Activated naive CD8-positive, alpha-beta T cell (primary cell): ENCODE data around the gene ROMO1.

Experiments used
- H3K27ac Mint-ChIP-seq: one replicate; pipeline ENCODE4 v1.8.0; 2021; ENCODE audit warnings: mixed read lengths
- H3K27me3 Mint-ChIP-seq: one replicate; pipeline ENCODE4 v1.8.0; 2021; ENCODE audit warnings: mixed read lengths
- H3K36me3 Mint-ChIP-seq: one replicate; pipeline ENCODE4 v1.8.0; 2021; ENCODE audit warnings: mixed read lengths
- H3K4me1 Mint-ChIP-seq: one replicate; pipeline ENCODE4 v1.8.0; 2021; ENCODE audit warnings: low read depth, mixed read lengths
- H3K4me3 Mint-ChIP-seq: one replicate; pipeline ENCODE4 v1.8.0; 2021; ENCODE audit warnings: mild to moderate bottlenecking, mixed read lengths
- H3K9me3 Mint-ChIP-seq: one replicate; pipeline ENCODE4 v1.8.0; 2021; ENCODE audit warnings: low read depth, mixed read lengths

Gene ROMO1

DNA sequence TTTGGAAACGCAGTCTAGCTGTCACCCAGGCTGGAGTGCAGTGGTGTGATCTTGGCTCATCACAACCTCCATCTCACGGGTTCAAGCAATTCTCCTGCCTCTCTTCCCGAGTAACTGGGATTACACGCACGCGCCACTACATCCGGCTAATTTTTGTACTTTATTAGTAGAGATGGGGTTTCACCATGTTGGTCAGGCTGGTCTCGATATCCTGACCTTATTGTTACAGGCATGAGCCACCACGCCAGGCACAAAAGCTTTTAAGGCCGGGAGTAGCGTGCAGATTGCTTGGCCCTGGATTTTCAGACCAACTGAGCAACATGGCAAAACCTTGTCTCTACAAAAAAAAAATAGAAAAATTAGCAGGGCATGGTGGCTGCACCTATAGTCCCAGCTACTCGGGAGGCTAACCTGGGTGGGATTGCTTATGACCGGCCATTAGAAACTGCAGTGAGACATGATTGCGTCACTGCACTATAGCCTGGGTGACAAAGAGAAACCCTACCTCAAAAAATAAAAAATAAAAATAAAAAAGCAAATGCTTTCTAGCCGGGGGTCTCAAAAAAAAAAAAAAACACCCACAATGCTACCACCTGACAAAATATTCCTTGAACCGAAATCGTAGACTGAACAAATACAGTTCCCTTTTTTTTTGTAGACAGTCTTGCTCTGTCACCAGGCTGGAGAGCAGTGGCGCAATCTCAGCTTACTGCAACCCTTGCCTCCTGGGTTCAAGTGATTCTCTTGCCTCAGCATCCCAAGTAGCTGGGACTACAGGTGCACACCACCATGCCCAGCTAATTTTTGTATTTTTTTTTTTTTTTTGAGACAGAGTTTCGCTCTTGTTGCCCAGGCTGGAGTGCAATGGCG is 27.9 kb downstream of the ROMO1 start:
- Mint-ChIP-seq H3K27me3 (no peaks in the 10 kb centered on the region), H3K9me3 (no peaks in the 10 kb centered on the region), H3K36me3 (peaks cover 6% of the 10 kb centered on the region), H3K27ac (no peak overlapping the region), H3K4me1 (peaks cover 47% of the 10 kb centered on the region), H3K4me3 (no peak overlapping the region)

DNA sequence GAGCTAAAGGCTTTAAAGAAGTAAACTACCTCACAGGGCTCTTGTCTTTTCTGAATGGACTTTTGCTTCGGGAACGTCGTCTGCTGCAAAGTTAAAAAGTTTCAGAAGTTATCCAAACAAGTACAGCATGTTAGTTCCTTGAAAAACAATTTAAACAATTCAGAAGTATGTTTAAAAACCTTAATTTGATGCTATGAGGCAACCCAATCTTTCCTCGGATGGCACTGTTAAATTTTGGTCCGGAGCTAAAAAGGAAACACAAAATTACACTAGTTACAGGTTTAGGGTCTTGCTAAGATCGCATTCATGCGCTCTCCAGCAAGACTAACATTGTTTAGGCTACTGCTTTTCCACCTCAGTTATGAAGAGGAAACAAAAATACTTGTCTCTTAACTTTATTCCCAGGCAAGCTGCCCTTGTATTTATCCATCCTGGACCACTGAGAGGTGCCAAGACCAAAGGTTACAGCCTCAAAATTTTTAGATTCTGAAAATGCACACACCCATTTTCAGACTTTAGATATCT is 30.1 kb downstream of the ROMO1 start:
- peaks cover 6% of the 10 kb centered on the region for H3K36me3 Mint-ChIP-seq
- H3K9me3 Mint-ChIP-seq, result no peaks in the 10 kb centered on the region
- peak overlapping the region; percentile 46 for H3K27ac Mint-ChIP-seq
- no peak overlapping the region for H3K4me3 Mint-ChIP-seq
- H3K4me1 Mint-ChIP-seq, result peaks cover 58% of the 10 kb centered on the region
- no peaks in the 10 kb centered on the region for H3K27me3 Mint-ChIP-seq

DNA sequence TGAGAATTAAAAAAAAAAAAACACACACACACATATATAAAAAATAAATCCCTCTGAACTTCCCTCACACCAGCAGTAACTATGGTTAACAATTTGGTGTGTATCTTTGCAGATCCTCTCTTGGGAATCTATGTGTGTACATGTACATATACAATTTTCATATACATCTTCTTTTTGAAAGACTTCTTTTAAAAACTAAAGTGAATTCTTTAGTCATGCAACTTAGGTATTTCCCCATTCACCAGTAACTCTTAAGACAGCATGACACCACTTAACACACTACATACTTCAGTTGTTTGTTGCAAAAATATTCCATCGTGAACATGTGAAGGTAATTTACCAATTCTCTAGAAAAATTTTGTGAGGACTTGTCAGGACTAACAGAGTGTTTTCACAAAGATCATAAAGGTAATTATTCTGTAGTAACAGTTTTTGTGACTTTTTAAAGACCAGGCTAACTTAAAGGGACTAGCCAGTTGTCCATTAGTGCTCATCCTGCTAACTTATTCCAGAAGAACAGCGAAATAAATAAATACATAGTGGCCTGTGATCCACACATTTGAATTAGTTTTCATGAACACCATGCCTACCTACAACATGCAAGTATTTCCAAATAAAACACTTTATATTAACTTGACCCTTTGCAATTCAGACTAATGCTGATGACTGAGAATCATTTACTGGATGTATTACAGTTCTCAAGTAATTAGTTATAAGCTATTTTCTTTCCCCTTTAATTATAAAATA is 30.8 kb downstream of the ROMO1 start:
- peak overlapping the region; percentile 31 for H3K4me3 Mint-ChIP-seq
- H3K4me1 Mint-ChIP-seq, result peaks cover 60% of the 10 kb centered on the region
- no peaks in the 10 kb centered on the region for H3K27me3 Mint-ChIP-seq
- H3K27ac Mint-ChIP-seq, result peak overlapping the region; percentile 81
- H3K36me3 Mint-ChIP-seq, result peaks cover 6% of the 10 kb centered on the region
- H3K9me3 Mint-ChIP-seq, result no peaks in the 10 kb centered on the region

GRCh38 chr20:35730583-35731468 is 31.6 kb downstream of the ROMO1 start:
- no peaks in the 10 kb centered on the region for H3K9me3 Mint-ChIP-seq
- H3K27me3 Mint-ChIP-seq, result no peaks in the 10 kb centered on the region
- H3K27ac Mint-ChIP-seq, result peak overlapping the region; percentile 81
- H3K4me3 Mint-ChIP-seq, result peak overlapping the region; percentile 31
- peaks cover 62% of the 10 kb centered on the region for H3K4me1 Mint-ChIP-seq
- peaks cover 6% of the 10 kb centered on the region for H3K36me3 Mint-ChIP-seq

DNA sequence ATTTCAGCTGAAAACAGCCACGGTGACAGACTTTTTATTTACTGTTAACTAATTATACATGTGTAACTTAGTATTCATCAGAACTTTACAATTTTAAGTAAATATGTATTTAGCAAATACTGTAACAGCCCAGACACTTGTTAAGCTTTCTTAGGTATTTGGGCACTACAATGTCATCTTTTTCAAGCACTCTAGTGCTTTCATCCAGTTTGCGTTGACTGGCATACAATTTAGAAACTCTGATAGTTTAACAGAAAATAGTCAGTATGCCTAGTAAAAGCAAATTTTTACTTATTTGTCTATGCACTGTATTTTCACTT is 32.2 kb downstream of the ROMO1 start:
- H3K36me3 Mint-ChIP-seq, result peaks cover 10% of the 10 kb centered on the region
- H3K9me3 Mint-ChIP-seq, result no peaks in the 10 kb centered on the region
- no peaks in the 10 kb centered on the region for H3K27me3 Mint-ChIP-seq
- H3K4me3 Mint-ChIP-seq, result peak overlapping the region; percentile 48
- H3K27ac Mint-ChIP-seq, result no peak overlapping the region
- H3K4me1 Mint-ChIP-seq, result peaks cover 64% of the 10 kb centered on the region

DNA sequence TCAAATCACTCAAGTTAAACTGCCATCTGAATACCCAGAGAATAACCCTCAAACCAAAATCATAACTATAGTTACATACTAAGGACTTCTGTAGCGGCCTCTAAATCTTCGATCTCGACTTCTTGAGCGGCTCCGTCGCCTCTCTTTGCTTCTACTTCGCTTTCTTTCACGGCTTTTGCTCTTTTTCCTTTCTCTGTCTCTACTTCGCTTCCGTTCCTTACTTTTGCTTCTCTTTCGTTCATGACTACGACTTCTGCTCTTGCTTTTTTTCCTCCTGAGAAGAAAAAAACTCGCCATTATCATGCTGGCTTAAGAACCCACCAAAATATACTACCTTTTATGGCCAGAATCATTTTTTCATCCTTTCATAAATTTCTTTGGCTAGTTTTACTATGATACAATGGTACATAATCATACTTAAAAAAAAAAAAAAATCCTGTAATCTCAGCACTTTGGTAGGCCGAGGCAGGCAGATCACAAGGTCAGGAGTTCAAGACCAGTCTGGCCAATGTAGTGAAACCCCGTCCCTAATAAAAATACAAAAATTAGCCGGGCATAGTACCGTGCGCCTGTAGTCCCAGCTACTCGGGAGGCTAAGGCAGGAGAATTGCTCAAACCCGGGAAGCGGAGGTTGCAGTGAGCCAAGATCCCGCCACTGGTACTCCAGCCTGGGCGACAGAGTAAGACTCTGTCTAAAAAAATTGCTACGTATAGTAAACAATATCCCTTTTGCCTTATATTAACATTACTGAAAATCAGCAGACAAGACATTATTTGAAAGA is 32.8 kb downstream of the ROMO1 start:
- Mint-ChIP-seq H3K27me3 (no peaks in the 10 kb centered on the region), H3K36me3 (peaks cover 10% of the 10 kb centered on the region), H3K27ac (peak overlapping the region; percentile 52), H3K9me3 (no peaks in the 10 kb centered on the region), H3K4me1 (peaks cover 61% of the 10 kb centered on the region), H3K4me3 (peak overlapping the region; percentile 48)

DNA sequence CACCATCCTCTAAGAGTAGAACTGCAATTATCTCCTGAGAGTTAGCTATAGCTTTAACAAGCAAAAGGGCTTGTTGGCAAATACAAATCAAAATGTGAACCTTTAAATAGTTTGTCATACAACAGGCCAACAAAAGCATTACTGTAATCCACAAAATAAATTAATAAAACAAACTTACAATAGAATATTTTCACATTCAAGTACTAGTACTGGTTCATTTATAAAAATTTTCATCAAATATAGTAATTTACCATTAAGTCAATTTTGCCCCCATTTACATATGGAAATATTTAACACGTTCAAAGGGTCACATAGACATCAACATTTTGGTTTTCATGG is 33.4 kb downstream of the ROMO1 start:
- Mint-ChIP-seq H3K36me3 (peaks cover 10% of the 10 kb centered on the region), H3K4me1 (peaks cover 61% of the 10 kb centered on the region), H3K27ac (peak overlapping the region; percentile 66), H3K27me3 (no peaks in the 10 kb centered on the region), H3K4me3 (peak overlapping the region; percentile 55), H3K9me3 (no peaks in the 10 kb centered on the region)

GRCh38 chr20:35734374-35734773 is 35.2 kb downstream of the ROMO1 start:
- H3K36me3 Mint-ChIP-seq, result peaks cover 17% of the 10 kb centered on the region
- peak overlapping the region; percentile 68 for H3K4me3 Mint-ChIP-seq
- H3K4me1 Mint-ChIP-seq, result peaks cover 73% of the 10 kb centered on the region
- no peaks in the 10 kb centered on the region for H3K27me3 Mint-ChIP-seq
- H3K27ac Mint-ChIP-seq, result peak overlapping the region; percentile 69
- no peaks in the 10 kb centered on the region for H3K9me3 Mint-ChIP-seq

DNA sequence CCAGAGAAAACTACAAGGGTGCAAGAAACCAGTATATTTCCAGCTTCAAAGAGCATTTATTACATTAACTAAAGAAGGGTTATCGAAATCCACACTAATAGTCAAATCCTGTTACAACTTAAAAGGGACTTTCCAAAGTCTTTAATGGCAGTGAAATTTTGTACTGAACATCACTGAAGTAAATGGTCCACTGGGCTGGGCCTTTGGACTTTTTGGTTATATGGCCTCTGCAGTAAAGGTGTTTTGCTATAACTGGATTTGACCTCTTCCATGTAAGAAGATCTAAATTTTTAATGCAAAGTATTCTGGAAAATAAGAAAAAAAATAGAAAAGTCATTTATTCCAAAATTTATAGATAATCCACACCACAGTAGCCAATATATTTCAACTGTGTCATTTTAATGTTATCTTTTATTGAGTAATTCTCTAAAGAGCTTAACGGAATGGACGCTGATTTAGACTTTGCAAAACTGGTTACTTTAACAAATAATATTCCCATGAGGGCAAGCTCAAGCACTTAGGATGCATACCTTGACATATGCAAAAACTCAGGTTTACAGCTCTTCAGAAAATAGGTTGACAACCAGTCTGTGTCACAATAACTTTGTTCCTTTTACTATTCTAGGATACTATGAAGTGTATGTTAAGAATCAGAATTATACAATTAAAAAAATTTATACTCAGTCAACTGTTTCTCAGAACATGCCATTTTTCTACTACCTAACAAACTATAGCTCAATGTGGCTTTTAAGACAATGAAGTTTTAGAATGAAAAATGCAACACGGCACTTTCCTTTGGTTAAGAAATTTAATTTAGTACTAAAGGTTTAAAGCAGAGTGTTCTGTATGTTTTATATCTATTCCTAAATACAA is 35.8 kb downstream of the ROMO1 start:
- Mint-ChIP-seq H3K36me3 (peaks cover 21% of the 10 kb centered on the region), H3K4me1 (peaks cover 72% of the 10 kb centered on the region), H3K4me3 (peak overlapping the region; percentile 75), H3K9me3 (no peaks in the 10 kb centered on the region), H3K27me3 (no peaks in the 10 kb centered on the region), H3K27ac (peak overlapping the region; percentile 69)

GRCh38 chr20:35735826-35736470 is 36.7 kb downstream of the ROMO1 start:
- peaks cover 27% of the 10 kb centered on the region for H3K36me3 Mint-ChIP-seq
- H3K27ac Mint-ChIP-seq, result peak overlapping the region; percentile 67
- H3K4me1 Mint-ChIP-seq, result peaks cover 71% of the 10 kb centered on the region
- H3K4me3 Mint-ChIP-seq, result peak overlapping the region; percentile 75
- no peaks in the 10 kb centered on the region for H3K27me3 Mint-ChIP-seq
- no peaks in the 10 kb centered on the region for H3K9me3 Mint-ChIP-seq

- Mint-ChIP-seq H3K27ac (peak overlapping the region; percentile 84), H3K9me3 (no peaks in the 10 kb centered on the region), H3K4me3 (peak overlapping the region; percentile 86), H3K4me1 (peaks cover 58% of the 10 kb centered on the region), H3K36me3 (peaks cover 26% of the 10 kb centered on the region), H3K27me3 (no peaks in the 10 kb centered on the region)
Observed at GRCh38 chr20:35737865-35738333, 38.7 kb downstream of the ROMO1 start.

DNA sequence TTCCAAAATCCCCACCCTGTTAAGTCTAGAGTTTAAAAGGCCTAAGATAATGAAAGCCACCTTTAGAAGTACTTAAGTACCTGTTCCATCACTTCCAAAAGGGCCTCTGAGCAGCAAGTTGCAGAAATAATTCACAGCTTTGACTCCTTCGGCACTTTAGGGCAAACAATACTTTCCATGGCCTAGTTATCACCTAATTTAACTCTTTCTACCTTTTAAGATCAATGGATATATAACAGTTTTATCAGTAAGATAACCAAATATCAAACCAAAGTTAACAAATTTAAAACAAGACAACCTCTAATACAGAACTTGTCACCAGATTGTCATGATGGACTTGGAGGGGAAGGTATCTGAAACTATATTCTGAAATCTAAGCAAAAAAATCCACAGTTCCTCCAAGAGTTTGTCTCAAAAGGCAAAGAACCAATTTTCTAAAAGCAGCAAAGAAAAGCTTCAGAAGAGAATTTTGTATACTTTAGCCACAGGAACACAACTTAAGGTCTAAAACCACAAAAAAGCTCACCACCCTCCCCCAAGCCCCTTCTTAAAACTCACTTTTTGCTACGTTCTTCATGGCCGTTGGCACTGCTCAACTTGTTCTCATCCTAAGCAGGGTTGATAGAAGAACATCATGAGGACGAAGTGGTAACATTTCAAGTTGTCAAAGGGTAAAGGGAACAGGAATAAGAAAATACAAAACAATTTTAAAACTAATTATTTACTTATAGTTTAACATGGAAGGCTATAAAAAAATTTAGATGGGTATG is 39.4 kb downstream of the ROMO1 start:
- H3K27ac Mint-ChIP-seq, result peak overlapping the region; percentile 84
- no peaks in the 10 kb centered on the region for H3K27me3 Mint-ChIP-seq
- peaks cover 58% of the 10 kb centered on the region for H3K4me1 Mint-ChIP-seq
- peaks cover 26% of the 10 kb centered on the region for H3K36me3 Mint-ChIP-seq
- no peaks in the 10 kb centered on the region for H3K9me3 Mint-ChIP-seq
- H3K4me3 Mint-ChIP-seq, result peak overlapping the region; percentile 86
